ENCODE measurements around the gene PSMD8.

PSMD8 gene

GRCh38 chr19:38375098-38375493, 725 bp downstream of the PSMD8 start:
- DNase-seq (ENCODE audit: low spot score in 2 of 2) = no peak
- peaks cover 62% of the 10 kb centered on the region for H3K36me3 Mint-ChIP-seq
- H3K9me3 Mint-ChIP-seq = no peaks in the 10 kb centered on the region
- peak overlapping the region; percentile 100 for H3K27ac Mint-ChIP-seq
- peaks cover 39% of the 10 kb centered on the region for H3K4me1 Mint-ChIP-seq
- H3K4me3 Mint-ChIP-seq = peak overlapping the region; percentile 100
- ATAC-seq = peak; percentile 4

GRCh38 chr19:38375748-38376147, 1.4 kb downstream of the PSMD8 start:
- Mint-ChIP-seq H3K4me1 (peaks cover 39% of the 10 kb centered on the region), H3K36me3 (peaks cover 68% of the 10 kb centered on the region), H3K9me3 (no peaks in the 10 kb centered on the region), H3K27ac (peak overlapping the region; percentile 100), H3K4me3 (peak overlapping the region; percentile 100)
- DNase-seq (ENCODE audit: low spot score in 2 of 2) (no peak), ATAC-seq (no peak)

GRCh38 chr19:38376576-38376975, 2.2 kb downstream of the PSMD8 start:
- ATAC-seq (no peak), DNase-seq (ENCODE audit: low spot score in 2 of 2) (no peak)
- Mint-ChIP-seq H3K4me1 (peaks cover 39% of the 10 kb centered on the region), H3K9me3 (no peaks in the 10 kb centered on the region), H3K27ac (peak overlapping the region; percentile 63), H3K4me3 (peak overlapping the region; percentile 100), H3K36me3 (peaks cover 77% of the 10 kb centered on the region)

GRCh38 chr19:38377052-38377451, 2.7 kb downstream of the PSMD8 start:
- peak overlapping the region; percentile 100 for H3K4me3 Mint-ChIP-seq

GRCh38 chr19:38378866-38379265, 4.5 kb downstream of the PSMD8 start:
- no peak for ATAC-seq
- Mint-ChIP-seq H3K4me1 (peaks cover 39% of the 10 kb centered on the region), H3K27ac (no peak overlapping the region), H3K36me3 (peaks cover 100% of the 10 kb centered on the region), H3K4me3 (no peak overlapping the region), H3K9me3 (no peaks in the 10 kb centered on the region)
- no peak for DNase-seq (ENCODE audit: low spot score in 2 of 2)

More at GRCh38 chr19:38377052-38377451, 2.7 kb downstream of the PSMD8 start:
- H3K27ac Mint-ChIP-seq = peak overlapping the region; percentile 63
- no peaks in the 10 kb centered on the region for H3K9me3 Mint-ChIP-seq
- peaks cover 82% of the 10 kb centered on the region for H3K36me3 Mint-ChIP-seq
- no peak for ATAC-seq
- DNase-seq (ENCODE audit: low spot score in 2 of 2) = no peak
- peaks cover 39% of the 10 kb centered on the region for H3K4me1 Mint-ChIP-seq

GRCh38 chr19:38381138-38381537, 6.8 kb downstream of the PSMD8 start:
- no peak overlapping the region for H3K4me3 Mint-ChIP-seq
- peak overlapping the region; percentile 52 for H3K27ac Mint-ChIP-seq
- no peak for DNase-seq (ENCODE audit: low spot score in 2 of 2)
- no peak for ATAC-seq
- H3K36me3 Mint-ChIP-seq = peaks cover 95% of the 10 kb centered on the region
- peaks cover 23% of the 10 kb centered on the region for H3K4me1 Mint-ChIP-seq
- no peaks in the 10 kb centered on the region for H3K9me3 Mint-ChIP-seq

GRCh38 chr19:38383184-38383583, 8.8 kb downstream of the PSMD8 start:
- peaks cover 27% of the 10 kb centered on the region for H3K4me1 Mint-ChIP-seq
- H3K9me3 Mint-ChIP-seq = no peaks in the 10 kb centered on the region
- no peak for ATAC-seq
- no peak overlapping the region for H3K4me3 Mint-ChIP-seq
- no peak overlapping the region for H3K27ac Mint-ChIP-seq
- no peak for DNase-seq (ENCODE audit: low spot score in 2 of 2)
- peaks cover 94% of the 10 kb centered on the region for H3K36me3 Mint-ChIP-seq

- Mint-ChIP-seq H3K27ac (no peak overlapping the region), H3K9me3 (no peaks in the 10 kb centered on the region), H3K4me1 (peaks cover 29% of the 10 kb centered on the region), H3K36me3 (peaks cover 91% of the 10 kb centered on the region), H3K4me3 (no peak overlapping the region)
- ATAC-seq = no peak
- no peak for DNase-seq (ENCODE audit: low spot score in 2 of 2)
Observed at GRCh38 chr19:38383743-38384142, 9.4 kb downstream of the PSMD8 start.

- peak overlapping the region; percentile 12 for H3K27ac Mint-ChIP-seq
- peaks cover 84% of the 10 kb centered on the region for H3K36me3 Mint-ChIP-seq
- peaks cover 26% of the 10 kb centered on the region for H3K4me1 Mint-ChIP-seq
- H3K4me3 Mint-ChIP-seq = no peak overlapping the region
- ATAC-seq (no peak), DNase-seq (ENCODE audit: low spot score in 2 of 2) (no peak)
- no peaks in the 10 kb centered on the region for H3K9me3 Mint-ChIP-seq
Observed at GRCh38 chr19:38384209-38385027, 10.0 kb downstream of the PSMD8 start.

- Mint-ChIP-seq H3K27ac (peak overlapping the region; percentile 12), H3K4me1 (peaks cover 32% of the 10 kb centered on the region), H3K9me3 (no peaks in the 10 kb centered on the region), H3K36me3 (peaks cover 76% of the 10 kb centered on the region), H3K4me3 (no peak overlapping the region)
- DNase-seq (ENCODE audit: low spot score in 2 of 2) (no peak), ATAC-seq (no peak)
Observed at GRCh38 chr19:38385057-38385803, 10.9 kb downstream of the PSMD8 start.

GRCh38 chr19:38385804-38386257, 11.5 kb downstream of the PSMD8 start:
- H3K4me3 Mint-ChIP-seq = peak overlapping the region; percentile 79
- ATAC-seq (no peak), DNase-seq (ENCODE audit: low spot score in 2 of 2) (no peak)
- peaks cover 70% of the 10 kb centered on the region for H3K36me3 Mint-ChIP-seq
- H3K27ac Mint-ChIP-seq = no peak overlapping the region
- no peaks in the 10 kb centered on the region for H3K9me3 Mint-ChIP-seq
- peaks cover 32% of the 10 kb centered on the region for H3K4me1 Mint-ChIP-seq

GRCh38 chr19:38386300-38386970, 12.1 kb downstream of the PSMD8 start:
- peaks cover 64% of the 10 kb centered on the region for H3K36me3 Mint-ChIP-seq
- no peaks in the 10 kb centered on the region for H3K9me3 Mint-ChIP-seq
- DNase-seq (ENCODE audit: low spot score in 2 of 2) (no peak), ATAC-seq (no peak)
- peaks cover 32% of the 10 kb centered on the region for H3K4me1 Mint-ChIP-seq
- H3K4me3 Mint-ChIP-seq = peak overlapping the region; percentile 79
- H3K27ac Mint-ChIP-seq = no peak overlapping the region

- H3K36me3 Mint-ChIP-seq = peaks cover 58% of the 10 kb centered on the region
- ATAC-seq = no peak
- no peaks in the 10 kb centered on the region for H3K9me3 Mint-ChIP-seq
Observed at GRCh38 chr19:38386971-38387549, 12.7 kb downstream of the PSMD8 start.

GRCh38 chr19:38387550-38388348, 13.4 kb downstream of the PSMD8 start, which contains the start of gene GGN:
TSS of gene GGN (minus strand) at chr19:38388034. CDS start at chr19:38387261, 773 bp downstream.
- peaks cover 35% of the 10 kb centered on the region for H3K4me1 Mint-ChIP-seq
- H3K9me3 Mint-ChIP-seq = no peaks in the 10 kb centered on the region
- H3K4me3 Mint-ChIP-seq = peak within 1 kb of the TSS; percentile 79
- DNase-seq (ENCODE audit: low spot score in 2 of 2) = peak; percentile 77 to 91
- peak; percentile 80 for ATAC-seq
- peak within 1 kb of the TSS; percentile 75 for H3K27ac Mint-ChIP-seq
- H3K36me3 Mint-ChIP-seq = peaks cover 51% of the 10 kb centered on the region

More at GRCh38 chr19:38386971-38387549, 12.7 kb downstream of the PSMD8 start:
- Mint-ChIP-seq H3K4me3 (peak overlapping the region; percentile 79), H3K27ac (peak overlapping the region; percentile 75), H3K4me1 (peaks cover 32% of the 10 kb centered on the region)
- DNase-seq (ENCODE audit: low spot score in 2 of 2) = no peak
